ENCODE data around the gene PCBD1.
"Not testable (repeated sequence)": the region's sequence is repeated elsewhere in the genome, so short reads cannot be mapped to it uniquely, and the experiment has no call there.

PCBD1 gene

GRCh38 chr10:70926226-70927000, 38.0 kb upstream of the PCBD1 start:
- in situ Hi-C loops (cut with HindIII; ENCODE audit: low sequenced_read_pairs), result no loop called here
- no peak for DNase-seq (ENCODE audit: low read depth)
- no peak for TF ChIP-seq CTCF (IDR thresholded peaks at IDR 0.05; ENCODE audit: low read depth, low read length, missing control alignments)
- H3K4me3 ChIP-seq (ENCODE audit: low read depth, low read length), result no peak overlapping the region

GRCh38 chr10:70925377-70926225, 37.2 kb upstream of the PCBD1 start:
- peak; percentile 95 for TF ChIP-seq CTCF (IDR thresholded peaks at IDR 0.05; ENCODE audit: low read depth, low read length, missing control alignments)
- DNase-seq (ENCODE audit: low read depth), result no peak
- in situ Hi-C loops (cut with HindIII; ENCODE audit: low sequenced_read_pairs), result no loop called here
- H3K4me3 ChIP-seq (ENCODE audit: low read depth, low read length), result no peak overlapping the region

DNA sequence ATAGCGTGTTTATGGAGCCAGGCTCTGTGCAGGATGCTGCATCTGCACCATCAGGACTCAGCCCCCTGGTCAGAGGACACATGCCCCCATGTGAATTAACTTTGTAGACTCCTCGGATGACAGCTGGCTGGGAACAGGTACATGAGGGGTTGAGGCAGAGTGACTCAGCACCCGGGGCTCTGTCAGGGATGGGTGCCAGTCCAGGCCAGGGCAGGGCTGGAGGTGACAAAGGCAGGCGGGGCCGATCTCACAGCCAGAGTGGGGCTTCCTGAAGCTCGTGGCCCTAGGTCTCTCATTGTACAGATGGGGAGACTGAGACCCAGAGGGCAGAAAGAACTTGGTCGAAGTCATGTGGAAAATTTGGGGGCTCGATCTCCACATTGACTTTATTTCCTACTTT, 35.3 kb upstream of the PCBD1 start:
- in situ Hi-C loops (cut with HindIII; ENCODE audit: low sequenced_read_pairs), result no loop called here
- H3K4me3 ChIP-seq (ENCODE audit: low read depth, low read length), result no peak overlapping the region
- no peak for TF ChIP-seq CTCF (IDR thresholded peaks at IDR 0.05; ENCODE audit: low read depth, low read length, missing control alignments)
- DNase-seq (ENCODE audit: low read depth), result no peak

DNA sequence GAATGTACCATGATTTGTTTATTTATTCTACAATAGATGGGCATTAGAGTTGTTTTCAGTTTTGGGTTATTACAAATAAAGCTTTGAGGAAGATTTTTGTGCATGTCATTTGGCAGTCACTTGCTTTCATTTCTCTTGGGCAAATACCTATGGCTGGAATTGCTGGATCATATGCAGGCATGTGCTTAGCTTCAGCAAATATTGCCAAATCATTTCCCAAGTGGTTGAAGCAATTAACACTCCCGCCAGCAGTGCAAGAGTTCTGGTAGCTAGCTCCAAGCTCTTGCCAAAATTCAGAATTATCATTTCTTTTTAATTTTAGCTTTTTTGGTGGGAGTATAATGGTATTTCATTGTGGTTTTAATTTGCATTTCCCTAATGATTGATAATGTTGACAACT, 32.9 kb upstream of the PCBD1 start:
- TF ChIP-seq CTCF (IDR thresholded peaks at IDR 0.05; ENCODE audit: low read depth, low read length, missing control alignments), result no peak
- no peak for DNase-seq (ENCODE audit: low read depth)
- in situ Hi-C loops (cut with HindIII; ENCODE audit: low sequenced_read_pairs), result no loop called here
- no peak overlapping the region for H3K4me3 ChIP-seq (ENCODE audit: low read depth, low read length)

DNA sequence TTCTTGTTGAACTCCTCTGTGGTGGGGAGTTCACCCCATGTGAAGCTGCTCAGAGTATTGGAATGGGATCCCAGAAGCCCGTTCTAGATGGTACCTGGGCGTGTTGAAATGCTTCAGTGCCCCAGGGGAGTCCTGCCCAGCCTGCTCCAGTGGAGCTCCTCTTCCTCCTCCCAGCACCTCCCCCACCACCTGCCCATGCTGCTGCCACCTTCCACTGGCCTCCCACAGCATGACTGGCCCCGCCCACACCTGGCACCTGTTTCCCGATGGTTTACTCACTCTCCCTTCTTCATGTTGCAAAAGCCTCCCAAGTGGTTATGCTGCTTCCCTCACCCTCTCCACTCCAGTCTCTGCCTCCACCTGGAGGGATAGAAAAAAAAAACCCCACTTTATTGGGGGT, 32.2 kb upstream of the PCBD1 start:
- H3K4me3 ChIP-seq (ENCODE audit: low read depth, low read length), result no peak overlapping the region
- DNase-seq (ENCODE audit: low read depth), result no peak
- in situ Hi-C loops (cut with HindIII; ENCODE audit: low sequenced_read_pairs), result no loop called here
- TF ChIP-seq CTCF (IDR thresholded peaks at IDR 0.05; ENCODE audit: low read depth, low read length, missing control alignments), result no peak

DNA sequence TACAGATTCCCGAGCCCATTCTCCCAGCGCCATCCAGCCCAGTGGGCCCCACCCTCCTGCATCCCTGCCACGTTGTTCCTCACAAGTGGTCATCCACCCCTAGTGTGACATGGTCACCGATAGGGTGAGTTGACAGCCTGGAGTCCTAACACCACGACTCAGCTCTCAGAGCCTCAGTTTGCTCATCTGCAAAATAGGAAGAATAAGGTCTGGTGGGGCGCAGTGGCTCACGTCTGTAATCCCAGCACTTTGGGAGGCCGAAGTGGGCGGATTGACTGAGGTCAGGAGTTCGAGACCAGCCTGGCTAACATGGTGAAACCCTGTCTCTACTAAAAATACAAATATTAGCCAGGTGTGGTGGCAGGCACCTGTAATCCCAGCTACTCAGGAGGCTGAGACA, 31.5 kb upstream of the PCBD1 start:
- H3K4me3 ChIP-seq (ENCODE audit: low read depth, low read length); in situ Hi-C loops (cut with HindIII; ENCODE audit: low sequenced_read_pairs); DNase-seq (ENCODE audit: low read depth): not testable (repeated sequence)
